DND-41 (cell line): ENCODE measurements around the gene STARD4.
A peak's percentile ranks its signal among the peaks of the same experiment; 100 is the strongest.

ENCODE experiments used
- ATAC-seq: fragments of 200-7000 bp; cut with Tn5 transposase; 3 replicates; pipeline ENCODE4 v1.9.1; 2021; ENCODE audit warnings: low read depth; ENCODE audit not compliant: insufficient read depth
- DNase-seq: peaks from one replicate; pipeline ENCODE4 v3.0.0-alpha.2; 2020
- H2AFZ ChIP-seq: 2 replicates; pipeline ENCODE4 v1.6.0; 2012; ENCODE audit warnings: low read depth, low read length
- H3K27ac ChIP-seq: 2 replicates; pipeline ENCODE4 v1.5.1; 2012; ENCODE audit warnings: low read length, inconsistent platforms
- H3K27me3 ChIP-seq: fragments of 200-600 bp; sonication (generic); 2 replicates; pipeline ENCODE4 v1.6.0; 2012; ENCODE audit warnings: low read length, mild to moderate bottlenecking, inconsistent platforms; ENCODE audit not compliant: insufficient read depth, poor library complexity
- H3K36me3 ChIP-seq: 2 replicates; pipeline ENCODE4 v1.5.1; 2012; ENCODE audit warnings: low read length, inconsistent platforms; ENCODE audit not compliant: insufficient read depth
- H3K4me1 ChIP-seq: 2 replicates; pipeline ENCODE4 v1.5.1; 2012; ENCODE audit warnings: mild to moderate bottlenecking, low read length; ENCODE audit not compliant: insufficient read depth
- H3K4me2 ChIP-seq: 2 replicates; pipeline ENCODE4 v1.6.0; 2012; ENCODE audit warnings: mild to moderate bottlenecking, moderate library complexity, low read length, inconsistent platforms; ENCODE audit not compliant: insufficient read depth
- H3K4me3 ChIP-seq, 2 experiments: fragments of 200-600 bp in 1 of 2; shearing (Covaris generic) in 1 of 2; 2 replicates each; pipeline ENCODE4 v1.5.1; 2012 to 2016; ENCODE audit warnings: inconsistent platforms in 2 of 2, low read length in 2 of 2, mild to moderate bottlenecking in 2 of 2, low read depth in 1 of 2, moderate library complexity in 1 of 2
- H3K79me2 ChIP-seq: 2 replicates; pipeline ENCODE4 v1.6.0; 2012; ENCODE audit warnings: low read length, inconsistent platforms; ENCODE audit not compliant: insufficient read depth
- H3K9ac ChIP-seq: 2 replicates; pipeline ENCODE4 v1.6.0; 2012; ENCODE audit warnings: low read depth, mild to moderate bottlenecking, inconsistent platforms, low read length, moderate library complexity
- H3K9me3 ChIP-seq: 2 replicates; pipeline ENCODE4 v1.5.1; 2012; ENCODE audit warnings: low read length, moderate library complexity, mild to moderate bottlenecking, inconsistent platforms; ENCODE audit not compliant: insufficient read depth, severe bottlenecking
- H4K20me1 ChIP-seq: 2 replicates; pipeline ENCODE4 v1.6.0; 2012; ENCODE audit warnings: low read length; ENCODE audit not compliant: insufficient read depth
- EZH2 ChIP-seq: IDR thresholded peaks from 3 replicates; pipeline ENCODE4 v1.6.1; 2012; ENCODE audit warnings: borderline replicate concordance, low read depth, mild to moderate bottlenecking, moderate library complexity, low read length, inconsistent platforms; ENCODE audit not compliant: severe bottlenecking
- TF ChIP-seq, protein P1 (sequence below): IDR thresholded peaks from 2 replicates; pipeline ENCODE4 v1.5.1; 2012; ENCODE audit warnings: borderline replicate concordance, low read length, moderate library complexity, mild to moderate bottlenecking; ENCODE audit not compliant: poor library complexity, severe bottlenecking; ENCODE audit errors: extremely low read depth

The STARD4 gene

DNA sequence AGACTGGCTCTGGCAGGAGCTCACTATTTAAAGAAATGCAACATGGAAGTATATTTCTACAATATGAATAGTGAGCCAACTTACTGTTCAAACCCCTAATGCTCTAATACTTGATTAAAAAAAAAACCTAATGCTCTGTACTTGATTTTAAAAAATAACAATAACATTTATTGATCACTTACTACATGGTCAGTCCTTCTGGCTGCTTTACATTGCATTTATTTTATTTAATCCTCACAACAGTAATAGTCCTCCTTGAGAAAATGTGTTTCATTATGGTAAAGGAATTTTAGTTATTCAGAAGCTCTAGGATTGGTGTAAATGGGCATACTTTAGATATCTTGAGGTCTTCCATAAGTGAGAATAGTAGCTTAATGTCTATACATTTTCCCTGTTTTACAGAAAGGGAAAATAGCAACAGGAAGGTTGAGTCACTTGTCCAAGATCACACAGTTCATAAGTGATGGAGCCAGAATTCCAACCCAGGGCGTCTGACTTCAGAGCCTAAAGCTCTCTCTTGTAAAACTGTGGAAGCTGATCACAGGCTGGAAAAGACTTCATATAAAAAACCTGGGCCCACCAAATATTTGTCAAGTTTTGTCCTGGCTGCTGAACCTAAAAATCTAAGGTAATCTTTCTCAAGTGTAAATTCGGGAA, 1.0 kb downstream of the STARD4 start:
- DNase-seq: no peak
- H3K4me1 ChIP-seq: peaks cover 66% of the 10 kb centered on the region
- H4K20me1 ChIP-seq: peaks cover 26% of the 10 kb centered on the region; the same call in 1 of the 2 replicates
- no peak for ATAC-seq
- H3K9ac ChIP-seq: peak overlapping the region; percentile 89
- H2AFZ ChIP-seq: peak overlapping the region; percentile 84
- peak overlapping the region; percentile 67 to 75 for H3K4me3 ChIP-seq
- no peaks in the 10 kb centered on the region for H3K27me3 ChIP-seq
- peak overlapping the region; percentile 93 for H3K4me2 ChIP-seq
- no peak for TF ChIP-seq EZH2
- TF ChIP-seq, protein P1, sequence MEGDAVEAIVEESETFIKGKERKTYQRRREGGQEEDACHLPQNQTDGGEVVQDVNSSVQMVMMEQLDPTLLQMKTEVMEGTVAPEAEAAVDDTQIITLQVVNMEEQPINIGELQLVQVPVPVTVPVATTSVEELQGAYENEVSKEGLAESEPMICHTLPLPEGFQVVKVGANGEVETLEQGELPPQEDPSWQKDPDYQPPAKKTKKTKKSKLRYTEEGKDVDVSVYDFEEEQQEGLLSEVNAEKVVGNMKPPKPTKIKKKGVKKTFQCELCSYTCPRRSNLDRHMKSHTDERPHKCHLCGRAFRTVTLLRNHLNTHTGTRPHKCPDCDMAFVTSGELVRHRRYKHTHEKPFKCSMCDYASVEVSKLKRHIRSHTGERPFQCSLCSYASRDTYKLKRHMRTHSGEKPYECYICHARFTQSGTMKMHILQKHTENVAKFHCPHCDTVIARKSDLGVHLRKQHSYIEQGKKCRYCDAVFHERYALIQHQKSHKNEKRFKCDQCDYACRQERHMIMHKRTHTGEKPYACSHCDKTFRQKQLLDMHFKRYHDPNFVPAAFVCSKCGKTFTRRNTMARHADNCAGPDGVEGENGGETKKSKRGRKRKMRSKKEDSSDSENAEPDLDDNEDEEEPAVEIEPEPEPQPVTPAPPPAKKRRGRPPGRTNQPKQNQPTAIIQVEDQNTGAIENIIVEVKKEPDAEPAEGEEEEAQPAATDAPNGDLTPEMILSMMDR: no peak
- peaks cover 62% of the 10 kb centered on the region for H3K79me2 ChIP-seq
- H3K9me3 ChIP-seq: no peaks in the 10 kb centered on the region
- H3K36me3 ChIP-seq: peaks cover 3% of the 10 kb centered on the region; the same call in 1 of the 2 replicates
- H3K27ac ChIP-seq: peak overlapping the region; percentile 89

DNA sequence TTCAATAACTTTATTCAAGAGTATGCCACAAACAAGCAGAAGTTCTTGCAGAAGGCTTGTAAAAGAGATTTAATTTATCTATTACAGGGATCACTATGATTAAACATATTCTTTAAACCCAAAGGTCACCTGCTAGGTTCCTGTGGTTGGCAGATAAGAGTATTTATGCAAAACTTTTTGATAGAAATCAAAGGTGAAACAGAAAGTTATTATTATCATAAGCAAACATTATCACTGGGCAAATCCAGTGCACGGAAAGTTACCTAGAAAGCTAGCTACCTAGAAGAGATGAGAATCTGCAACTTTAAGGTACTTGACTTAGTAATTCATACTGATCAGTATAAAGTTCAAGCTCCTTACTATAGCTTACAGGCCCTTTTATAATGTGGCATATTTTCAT, 3.2 kb downstream of the STARD4 start:
- Histone ChIP-seq H3K36me3 (peaks cover 17% of the 10 kb centered on the region), H3K4me2 (peak overlapping the region; percentile 93), H2AFZ (no peak overlapping the region), H3K9me3 (no peaks in the 10 kb centered on the region), H3K4me1 (peaks cover 62% of the 10 kb centered on the region), H3K27me3 (no peaks in the 10 kb centered on the region), H4K20me1 (peaks cover 26% of the 10 kb centered on the region; the same call in 1 of the 2 replicates), H3K79me2 (peaks cover 82% of the 10 kb centered on the region), H3K4me3 (peak overlapping the region in 1 of 2 experiments; percentile 67; a peak in 2 of 4 replicates), H3K27ac (peak overlapping the region; percentile 24; the same call in 1 of the 2 replicates), H3K9ac (0 out of 2 replicates have a peak overlapping the region, but pooled peaks have one; percentile 89)
- no peak for DNase-seq
- ATAC-seq: no peak
- TF ChIP-seq, protein P1: no peak
- no peak for TF ChIP-seq EZH2

DNA sequence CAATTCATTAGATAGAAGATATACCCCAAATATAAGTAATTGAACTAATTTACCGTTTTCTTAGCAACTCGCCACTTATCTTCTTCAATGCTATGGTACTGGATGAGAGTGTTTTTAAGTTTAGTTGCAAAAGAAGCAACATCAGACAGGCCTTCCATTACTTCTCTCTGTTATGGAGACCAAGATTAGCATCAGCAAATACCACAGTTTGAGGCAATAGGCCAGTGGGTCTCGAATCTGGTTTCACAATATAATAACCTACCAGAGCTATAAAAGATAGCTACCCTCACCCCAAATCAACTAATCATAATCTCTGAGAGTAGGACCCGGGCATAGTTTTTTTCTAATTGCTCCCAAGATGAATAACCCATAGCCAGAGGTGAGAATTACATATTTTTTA, 5.1 kb downstream of the STARD4 start:
- ATAC-seq: no peak
- H3K27ac ChIP-seq: no peak overlapping the region
- no peaks in the 10 kb centered on the region for H3K27me3 ChIP-seq
- H3K9ac ChIP-seq: no peak overlapping the region
- no peaks in the 10 kb centered on the region for H3K9me3 ChIP-seq
- H3K4me3 ChIP-seq: peak overlapping the region in 1 of 2 experiments; percentile 12; a peak in 1 of 4 replicates
- H3K36me3 ChIP-seq: peaks cover 28% of the 10 kb centered on the region
- peaks cover 26% of the 10 kb centered on the region; the same call in 1 of the 2 replicates for H4K20me1 ChIP-seq
- no peak overlapping the region for H2AFZ ChIP-seq
- peak overlapping the region; percentile 93 for H3K4me2 ChIP-seq
- H3K79me2 ChIP-seq: peaks cover 98% of the 10 kb centered on the region
- no peak for TF ChIP-seq EZH2
- TF ChIP-seq, protein P1: no peak
- no peak for DNase-seq
- peaks cover 50% of the 10 kb centered on the region for H3K4me1 ChIP-seq
